ENCODE data around the gene NDUFB10.

The NDUFB10 gene

GRCh38 chr16:2002406-2003230 lies 43.3 kb downstream of the NDUFB10 start:
- no peak for DNase-seq (ENCODE audit: low read depth in 3 of 3)

GRCh38 chr16:2003231-2003826 lies 44.0 kb downstream of the NDUFB10 start:
- DNase-seq (ENCODE audit: low read depth in 3 of 3) = no peak

GRCh38 chr16:2003827-2004641 lies 44.7 kb downstream of the NDUFB10 start:
- peak; percentile 82 to 93 (median 84) for DNase-seq (ENCODE audit: low read depth in 3 of 3)

DNA sequence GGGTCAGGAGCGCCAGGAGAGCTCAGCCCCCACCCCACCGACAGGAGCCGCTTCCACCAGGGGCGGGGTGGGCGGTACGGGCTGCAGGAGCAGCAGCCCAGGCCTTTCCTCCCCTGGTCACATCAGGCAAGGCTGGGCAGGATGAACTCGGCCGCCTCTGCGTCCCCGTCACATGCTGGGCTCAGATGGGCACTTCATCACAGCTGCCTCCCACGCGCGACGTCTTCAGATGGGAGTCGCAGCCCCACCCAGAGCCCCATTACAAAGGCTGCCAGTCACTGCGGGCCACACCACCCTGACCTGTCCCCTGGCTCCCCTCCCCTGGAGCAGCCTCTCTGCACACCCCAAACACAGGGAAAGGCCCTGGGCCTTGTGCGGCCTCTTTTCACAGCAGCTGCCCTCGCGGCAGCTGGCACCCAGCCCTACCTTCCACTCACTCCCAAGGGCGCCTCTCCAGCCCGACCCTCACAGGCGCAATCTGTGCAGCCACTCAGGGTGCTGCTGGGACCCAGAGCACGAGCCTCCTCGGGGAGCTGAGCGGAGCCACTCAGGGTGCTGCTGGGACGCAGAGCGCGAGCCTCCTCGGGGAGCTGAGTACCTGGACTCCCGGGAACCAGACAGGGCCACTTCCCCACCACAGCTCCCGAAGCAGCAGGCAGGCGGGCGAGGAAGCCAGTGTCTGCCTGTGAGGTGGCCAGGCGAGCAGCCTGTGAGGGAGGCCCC lies 45.6 kb downstream of the NDUFB10 start:
- no peak for DNase-seq (ENCODE audit: low read depth in 3 of 3)

DNA sequence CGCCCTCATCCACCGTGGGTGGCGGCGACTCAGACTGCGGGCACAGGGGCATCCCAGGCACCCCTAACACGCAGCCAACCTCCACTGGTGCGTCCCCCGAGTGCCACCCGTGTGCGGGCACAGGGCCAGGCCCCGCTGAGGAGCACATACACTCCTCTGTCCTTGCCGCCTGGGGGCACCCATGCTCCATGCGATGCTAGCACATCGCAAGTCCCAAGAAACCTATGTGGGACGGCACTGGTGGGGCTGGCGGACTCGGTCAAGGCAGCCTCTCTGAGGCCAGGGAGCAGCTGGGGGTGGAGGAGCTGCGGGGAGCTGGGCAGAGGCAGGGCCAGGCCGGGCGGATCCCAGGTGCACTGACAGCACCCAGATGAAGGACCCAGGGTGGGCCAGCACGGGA lies 46.3 kb downstream of the NDUFB10 start:
- DNase-seq (ENCODE audit: low read depth in 3 of 3) = no peak

- DNase-seq (ENCODE audit: low read depth in 3 of 3) = no peak
Observed at GRCh38 chr16:2006317-2006716, 47.0 kb downstream of the NDUFB10 start.

GRCh38 chr16:2007081-2007836 lies 47.9 kb downstream of the NDUFB10 start:
- DNase-seq (ENCODE audit: low read depth in 3 of 3) = no peak

DNA sequence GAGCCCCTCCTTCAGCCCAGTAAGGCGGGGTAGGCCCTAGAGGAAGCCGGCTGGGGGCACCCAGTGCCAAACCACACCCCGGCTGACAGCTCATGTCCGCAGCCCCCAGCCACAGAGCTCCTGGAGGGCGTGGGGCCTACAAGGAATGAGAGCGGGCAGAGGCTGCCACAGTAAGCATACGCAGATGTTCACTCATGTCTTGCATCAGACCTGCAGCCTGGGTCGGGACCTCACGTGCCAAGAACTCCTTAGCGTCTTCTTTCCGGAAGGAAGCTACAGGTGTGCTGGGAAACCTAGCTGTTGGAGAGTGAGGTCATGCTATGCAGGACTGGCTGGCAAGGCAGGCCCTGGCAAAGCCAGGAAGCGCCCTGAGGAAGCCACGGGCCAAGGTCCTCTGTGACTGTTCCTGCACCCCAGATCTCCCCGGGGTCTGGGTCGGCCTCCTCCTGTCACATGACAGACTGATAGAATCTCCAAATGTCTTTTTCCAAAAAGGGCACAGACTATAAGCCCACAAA lies 48.7 kb downstream of the NDUFB10 start:
- DNase-seq (ENCODE audit: low read depth in 3 of 3) = no peak

DNA sequence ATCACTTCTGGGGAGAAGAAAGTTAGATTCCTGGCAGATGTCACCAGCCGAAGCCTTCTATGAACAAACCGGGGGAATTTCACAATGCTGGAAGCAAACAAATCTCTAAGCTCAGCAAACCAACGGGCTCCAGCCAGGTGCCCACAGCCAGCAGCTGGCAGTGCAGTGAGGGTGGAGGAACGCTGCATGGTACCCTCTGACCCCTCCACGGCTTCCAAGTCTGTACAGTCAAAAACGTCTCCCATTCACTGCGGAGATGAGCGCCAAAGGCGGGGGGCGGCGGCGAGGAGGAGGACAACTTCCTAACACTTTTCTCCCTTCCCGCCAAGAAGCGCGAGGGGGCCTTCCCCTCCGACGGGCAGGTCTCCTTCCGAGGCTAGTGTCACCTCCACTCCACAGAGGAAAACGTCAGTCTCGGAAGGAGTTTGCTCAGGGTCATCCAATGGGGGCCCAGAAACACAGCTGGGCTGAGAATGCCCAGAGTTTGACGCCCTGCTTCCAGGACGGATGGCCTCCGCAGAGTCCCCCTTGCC lies 49.4 kb downstream of the NDUFB10 start:
- no peak for DNase-seq (ENCODE audit: low read depth in 3 of 3)

- no peak for DNase-seq (ENCODE audit: low read depth in 3 of 3)
Observed at GRCh38 chr16:2009164-2009711, 49.9 kb downstream of the NDUFB10 start.

- DNase-seq (ENCODE audit: low read depth in 3 of 3) = peak; percentile 58 to 75 (median 65)
Observed at GRCh38 chr16:2009791-2010510, 50.6 kb downstream of the NDUFB10 start, which contains the start of gene ZNF598. ZNF598 (minus strand) TSS chr16:2009821.
